ENCODE measurements around the gene GCK. TPM values are rescaled to one million over a fixed set of nuclear protein-coding genes. Genes with fewer than 3 reads are reported as not detected.

The GCK gene
- total RNA-seq, 1 donor from 2014 or later, result 0.18 TPM

GRCh38 chr7:44106311-44107065 is 82.8 kb downstream of the GCK start:
- intact Hi-C loops (cut with micrococcal nuclease), result no loop called here

GRCh38 chr7:44105832-44106231 is 83.4 kb downstream of the GCK start:
- intact Hi-C loops (cut with micrococcal nuclease), result no loop called here

- intact Hi-C loops (cut with micrococcal nuclease), result no loop called here
Measured at GRCh38 chr7:44104860-44105771, 84.1 kb downstream of the GCK start.

GRCh38 chr7:44103923-44104859 is 85.0 kb downstream of the GCK start, which contains the start of gene AEBP1:
TSS of gene AEBP1 (plus strand) at chr7:44104345. CDS start at chr7:44104666, 321 bp downstream.
- intact Hi-C loops (cut with micrococcal nuclease), result no loop called here

GRCh38 chr7:44103566-44103922 is 85.7 kb downstream of the GCK start:
- intact Hi-C loops (cut with micrococcal nuclease), result no loop called here

GRCh38 chr7:44102846-44103565 is 86.2 kb downstream of the GCK start:
- intact Hi-C loops (cut with micrococcal nuclease), result no loop called here

GRCh38 chr7:44101966-44102845 is 87.0 kb downstream of the GCK start:
- intact Hi-C loops (cut with micrococcal nuclease), result no loop called here

- intact Hi-C loops (cut with micrococcal nuclease), result no loop called here
Measured at GRCh38 chr7:44101303-44101965, 87.8 kb downstream of the GCK start.

- intact Hi-C loops (cut with micrococcal nuclease), result no loop called here
Measured at GRCh38 chr7:44100458-44101302, 88.6 kb downstream of the GCK start.

- intact Hi-C loops (cut with micrococcal nuclease), result no loop called here
Measured at GRCh38 chr7:44099669-44100068, 89.6 kb downstream of the GCK start.

- intact Hi-C loops (cut with micrococcal nuclease), result no loop called here
Measured at GRCh38 chr7:44098092-44099068, 90.9 kb downstream of the GCK start.

- intact Hi-C loops (cut with micrococcal nuclease), result loop anchor here (1.0 kb wide), 1 partner anchor 15 kb away; the partner anchor contains the start of gene POLM
Measured at GRCh38 chr7:44097064-44097932, 91.9 kb downstream of the GCK start.

GRCh38 chr7:44096326-44096881 is 92.8 kb downstream of the GCK start:
- intact Hi-C loops (cut with micrococcal nuclease), result no loop called here

GRCh38 chr7:44095781-44096180 is 93.5 kb downstream of the GCK start:
- intact Hi-C loops (cut with micrococcal nuclease), result no loop called here

- intact Hi-C loops (cut with micrococcal nuclease), result no loop called here
Measured at GRCh38 chr7:44094883-44095592, 94.2 kb downstream of the GCK start.
